Colonic mucosa (tissue), 4 donors: ENCODE measurements around the gene DTNB. TPM values are rescaled to one million over a fixed set of nuclear protein-coding genes. Genes with fewer than 3 reads are reported as not detected.
"Not testable (repeated sequence)": the region's sequence is repeated elsewhere in the genome, so short reads cannot be mapped to it uniquely, and the experiment has no call there.

Experiments
- DNase-seq: peaks from one replicate; pipeline ENCODE4 v3.0.0-alpha.2; 2020
- H3K27ac ChIP-seq: fragments of 200-600 bp; one replicate; pipeline ENCODE4 v1.8.0; 2021
- H3K27me3 ChIP-seq: fragments of 200-600 bp; one replicate; pipeline ENCODE4 v1.8.0; 2021
- H3K36me3 ChIP-seq: fragments of 200-600 bp; one replicate; pipeline ENCODE4 v1.8.0; 2021
- H3K4me1 ChIP-seq: fragments of 200-600 bp; one replicate; pipeline ENCODE4 v1.8.0; 2021; ENCODE audit warnings: mild to moderate bottlenecking
- H3K4me3 ChIP-seq: fragments of 200-600 bp; one replicate; pipeline ENCODE4 v1.8.0; 2021
- H3K9ac ChIP-seq, 2 donors: one replicate each; pipeline ENCODE4 v1.7.0; 2013; ENCODE audit warnings: control low read depth in 2 of 2, low read depth in 2 of 2, low read length in 2 of 2
- H3K9me3 ChIP-seq: fragments of 200-600 bp; one replicate; pipeline ENCODE4 v1.8.0; 2021
- CTCF ChIP-seq: fragments of 200-600 bp; IDR thresholded peaks from one replicate; pipeline ENCODE4 v1.8.0; 2022; ENCODE audit warnings: antibody characterized with exemption, mild to moderate bottlenecking
- intact Hi-C: fragments of 100-400 bp; cut with DNase I; formaldehyde crosslinking; loops from one replicate; pipeline ENCODE4 v1.14.1; 2022
- total RNA-seq, 2 donors: library from RNA; stranded (reverse); fragmentation: NEBNext Ultra II Directional in 1 of 2; extraction: Animal tissue kit (Norgen Biotek cat#: 25700) in 1 of 2; gene quantifications; one replicate each; pipeline ENCODE4 v1.2.1, GENCODE V29; 2021
- donor health status: healthy.
- donor health status: DM: no; HTN: no; CAD: no.
- donor health status: DM: no; HTN: no; CAD: no.

Gene DTNB
- total RNA-seq, 2 donors from 2014 or later = 5.2 to 9.3 TPM

GRCh38 chr2:25534455-25534854, 138.9 kb downstream of the DTNB start:
- Histone ChIP-seq H3K9ac (no peak overlapping the region), H3K27ac (no peak overlapping the region), H3K27me3 (no peaks in the 10 kb centered on the region), H3K9me3 (no peaks in the 10 kb centered on the region), H3K4me3 (no peak overlapping the region), H3K36me3 (no peaks in the 10 kb centered on the region), H3K4me1 (no peaks in the 10 kb centered on the region)
- TF ChIP-seq CTCF = no peak
- no peak for DNase-seq
- intact Hi-C loops = no loop called here

GRCh38 chr2:25533771-25534170, 139.6 kb downstream of the DTNB start:
- H3K4me1 ChIP-seq, H3K36me3 ChIP-seq, H3K9me3 ChIP-seq, H3K9ac ChIP-seq, DNase-seq, intact Hi-C loops, H3K27ac ChIP-seq, H3K4me3 ChIP-seq, H3K27me3 ChIP-seq: not testable (repeated sequence)

GRCh38 chr2:25532521-25532920, 140.9 kb downstream of the DTNB start:
- H3K4me1 ChIP-seq = no peaks in the 10 kb centered on the region
- no peaks in the 10 kb centered on the region for H3K36me3 ChIP-seq
- no peak overlapping the region for H3K27ac ChIP-seq
- no peak for DNase-seq
- no peaks in the 10 kb centered on the region for H3K9me3 ChIP-seq
- H3K27me3 ChIP-seq = no peaks in the 10 kb centered on the region
- H3K4me3 ChIP-seq = no peak overlapping the region
- intact Hi-C loops = no loop called here
- TF ChIP-seq CTCF = no peak
- H3K9ac ChIP-seq = no peak overlapping the region

GRCh38 chr2:25529034-25529433, 144.3 kb downstream of the DTNB start:
- H3K27me3 ChIP-seq = no peaks in the 10 kb centered on the region
- H3K36me3 ChIP-seq = no peaks in the 10 kb centered on the region
- no peak for DNase-seq
- no peak overlapping the region for H3K9ac ChIP-seq
- H3K4me1 ChIP-seq = no peaks in the 10 kb centered on the region
- no peak for TF ChIP-seq CTCF
- H3K27ac ChIP-seq = no peak overlapping the region
- intact Hi-C loops = no loop called here
- no peaks in the 10 kb centered on the region for H3K9me3 ChIP-seq
- H3K4me3 ChIP-seq = no peak overlapping the region

- Histone ChIP-seq H3K27ac (no peak overlapping the region), H3K4me1 (no peaks in the 10 kb centered on the region), H3K9me3 (no peaks in the 10 kb centered on the region), H3K4me3 (no peak overlapping the region), H3K9ac (no peak overlapping the region), H3K36me3 (no peaks in the 10 kb centered on the region), H3K27me3 (no peaks in the 10 kb centered on the region)
- intact Hi-C loops = no loop called here
- DNase-seq = no peak
- no peak for TF ChIP-seq CTCF
These were observed 145.2 kb downstream of the DTNB start for GRCh38 chr2:25528173-25528572.

- Histone ChIP-seq H3K4me3 (no peak overlapping the region), H3K9ac (no peak overlapping the region), H3K9me3 (no peaks in the 10 kb centered on the region), H3K36me3 (no peaks in the 10 kb centered on the region), H3K4me1 (no peaks in the 10 kb centered on the region), H3K27ac (no peak overlapping the region), H3K27me3 (no peaks in the 10 kb centered on the region)
- intact Hi-C loops = loop anchor here (5.0 kb wide), 1 partner anchor 162 kb away; no protein-coding TSS in a partner anchor
- DNase-seq = no peak
- TF ChIP-seq CTCF = no peak
These were observed 148.9 kb downstream of the DTNB start for GRCh38 chr2:25524507-25524906.
